ENCODE data around the gene PDCD6IP. TPM values are rescaled to one million over a fixed set of nuclear protein-coding genes. Genes with fewer than 3 reads are reported as not detected.
"Not testable (repeated sequence)": the region's sequence is repeated elsewhere in the genome, so short reads cannot be mapped to it uniquely, and the experiment has no call there.

Gene PDCD6IP
- total RNA-seq, 1 donor from 2014 or later: 217 TPM

DNA sequence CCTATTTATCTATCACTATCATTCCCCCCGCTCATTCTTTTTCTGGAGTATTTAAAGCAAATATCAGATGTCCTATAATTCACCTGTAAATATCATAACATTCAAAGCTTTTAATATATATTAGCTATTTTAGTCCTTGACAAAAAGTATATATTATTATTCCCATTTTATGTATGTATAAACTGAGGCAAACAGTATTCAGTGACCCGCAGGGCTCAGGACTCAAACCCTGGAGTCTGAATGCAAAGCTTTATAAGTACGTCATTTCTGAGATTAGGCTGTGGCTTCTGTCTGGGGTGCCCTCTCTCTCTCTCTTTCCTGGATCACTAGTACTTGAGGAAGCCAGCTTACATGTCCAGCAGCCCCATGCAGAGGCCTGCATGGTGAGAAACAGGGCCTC, 20.4 kb upstream of the PDCD6IP start:
- H3K27ac Mint-ChIP-seq (ENCODE audit: unreplicated experiment): no peak overlapping the region

DNA sequence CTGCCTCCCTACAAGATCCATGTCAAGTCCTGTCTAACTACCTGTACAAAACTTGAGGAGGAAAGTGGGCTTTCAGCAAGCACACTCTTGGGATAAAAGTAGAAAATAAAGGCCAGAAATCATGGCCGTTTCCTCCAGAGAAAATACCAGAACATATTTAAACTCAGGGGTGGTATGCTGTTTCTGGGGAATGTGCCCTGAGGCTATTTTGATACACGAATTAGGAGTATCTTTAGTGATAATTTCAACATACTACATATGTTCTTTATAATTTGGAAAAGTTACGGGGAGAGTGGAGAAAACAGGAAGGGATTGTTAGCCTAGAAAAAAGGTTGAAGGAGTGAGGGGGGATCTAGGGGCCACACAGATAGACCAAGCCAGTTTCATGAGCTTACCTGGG, 18.7 kb upstream of the PDCD6IP start:
- no peaks in the 10 kb centered on the region for H3K36me3 Mint-ChIP-seq (ENCODE audit: unreplicated experiment)
- DNase-seq (ENCODE audit: extremely low spot score, unreplicated experiment): no peak
- H3K4me3 Mint-ChIP-seq (ENCODE audit: unreplicated experiment): no peak overlapping the region
- TF ChIP-seq, protein P1, sequence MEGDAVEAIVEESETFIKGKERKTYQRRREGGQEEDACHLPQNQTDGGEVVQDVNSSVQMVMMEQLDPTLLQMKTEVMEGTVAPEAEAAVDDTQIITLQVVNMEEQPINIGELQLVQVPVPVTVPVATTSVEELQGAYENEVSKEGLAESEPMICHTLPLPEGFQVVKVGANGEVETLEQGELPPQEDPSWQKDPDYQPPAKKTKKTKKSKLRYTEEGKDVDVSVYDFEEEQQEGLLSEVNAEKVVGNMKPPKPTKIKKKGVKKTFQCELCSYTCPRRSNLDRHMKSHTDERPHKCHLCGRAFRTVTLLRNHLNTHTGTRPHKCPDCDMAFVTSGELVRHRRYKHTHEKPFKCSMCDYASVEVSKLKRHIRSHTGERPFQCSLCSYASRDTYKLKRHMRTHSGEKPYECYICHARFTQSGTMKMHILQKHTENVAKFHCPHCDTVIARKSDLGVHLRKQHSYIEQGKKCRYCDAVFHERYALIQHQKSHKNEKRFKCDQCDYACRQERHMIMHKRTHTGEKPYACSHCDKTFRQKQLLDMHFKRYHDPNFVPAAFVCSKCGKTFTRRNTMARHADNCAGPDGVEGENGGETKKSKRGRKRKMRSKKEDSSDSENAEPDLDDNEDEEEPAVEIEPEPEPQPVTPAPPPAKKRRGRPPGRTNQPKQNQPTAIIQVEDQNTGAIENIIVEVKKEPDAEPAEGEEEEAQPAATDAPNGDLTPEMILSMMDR (IDR thresholded peaks at IDR 0.05): no peak
- no peak overlapping the region for H3K27ac Mint-ChIP-seq (ENCODE audit: unreplicated experiment)
- H3K4me1 Mint-ChIP-seq (ENCODE audit: unreplicated experiment): peaks cover 8% of the 10 kb centered on the region
- H3K27me3 Mint-ChIP-seq (ENCODE audit: unreplicated experiment): no peaks in the 10 kb centered on the region
- no peaks in the 10 kb centered on the region for H3K9me3 Mint-ChIP-seq (ENCODE audit: unreplicated experiment)

More for the DNA sequence above, 20.4 kb upstream of the PDCD6IP start:
- DNase-seq (ENCODE audit: extremely low spot score, unreplicated experiment): no peak
- H3K9me3 Mint-ChIP-seq (ENCODE audit: unreplicated experiment): no peaks in the 10 kb centered on the region
- H3K27me3 Mint-ChIP-seq (ENCODE audit: unreplicated experiment): no peaks in the 10 kb centered on the region
- TF ChIP-seq, protein P1 (IDR thresholded peaks at IDR 0.05): no peak
- no peak overlapping the region for H3K4me3 Mint-ChIP-seq (ENCODE audit: unreplicated experiment)
- H3K4me1 Mint-ChIP-seq (ENCODE audit: unreplicated experiment): peaks cover 8% of the 10 kb centered on the region
- H3K36me3 Mint-ChIP-seq (ENCODE audit: unreplicated experiment): no peaks in the 10 kb centered on the region

DNA sequence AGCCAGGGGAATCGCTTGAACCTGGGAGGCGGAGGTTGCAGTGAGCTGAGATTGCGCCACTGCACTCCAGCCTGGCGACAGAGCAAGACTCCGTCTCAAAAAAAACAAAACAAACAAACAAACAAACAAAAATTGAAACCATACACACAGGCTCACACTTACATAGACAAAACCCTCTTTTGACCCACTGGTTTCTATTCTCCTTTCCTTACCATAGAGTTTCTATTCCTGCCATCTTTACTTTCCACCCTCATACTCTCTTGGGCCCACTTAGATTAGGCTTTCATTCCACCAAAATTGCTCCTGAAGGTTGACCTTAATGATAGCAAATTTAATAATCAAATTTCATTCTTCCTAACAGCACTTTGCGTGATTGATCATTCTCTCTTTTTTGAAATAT, 17.0 kb upstream of the PDCD6IP start:
- DNase-seq (ENCODE audit: extremely low spot score, unreplicated experiment); H3K27ac Mint-ChIP-seq (ENCODE audit: unreplicated experiment); H3K27me3 Mint-ChIP-seq (ENCODE audit: unreplicated experiment); H3K9me3 Mint-ChIP-seq (ENCODE audit: unreplicated experiment); H3K36me3 Mint-ChIP-seq (ENCODE audit: unreplicated experiment); H3K4me3 Mint-ChIP-seq (ENCODE audit: unreplicated experiment); H3K4me1 Mint-ChIP-seq (ENCODE audit: unreplicated experiment): not testable (repeated sequence)

- no peak for DNase-seq (ENCODE audit: extremely low spot score, unreplicated experiment)
- Mint-ChIP-seq H3K36me3 (ENCODE audit: unreplicated experiment) (no peaks in the 10 kb centered on the region), H3K4me3 (ENCODE audit: unreplicated experiment) (peak overlapping the region; percentile 65), H3K27me3 (ENCODE audit: unreplicated experiment) (peaks cover 8% of the 10 kb centered on the region), H3K9me3 (ENCODE audit: unreplicated experiment) (no peaks in the 10 kb centered on the region), H3K4me1 (ENCODE audit: unreplicated experiment) (peaks cover 11% of the 10 kb centered on the region), H3K27ac (ENCODE audit: unreplicated experiment) (no peak overlapping the region)
- TF ChIP-seq, protein P1 (IDR thresholded peaks at IDR 0.05): no peak
Observed at GRCh38 chr3:33786565-33787327, 11.7 kb upstream of the PDCD6IP start.

DNA sequence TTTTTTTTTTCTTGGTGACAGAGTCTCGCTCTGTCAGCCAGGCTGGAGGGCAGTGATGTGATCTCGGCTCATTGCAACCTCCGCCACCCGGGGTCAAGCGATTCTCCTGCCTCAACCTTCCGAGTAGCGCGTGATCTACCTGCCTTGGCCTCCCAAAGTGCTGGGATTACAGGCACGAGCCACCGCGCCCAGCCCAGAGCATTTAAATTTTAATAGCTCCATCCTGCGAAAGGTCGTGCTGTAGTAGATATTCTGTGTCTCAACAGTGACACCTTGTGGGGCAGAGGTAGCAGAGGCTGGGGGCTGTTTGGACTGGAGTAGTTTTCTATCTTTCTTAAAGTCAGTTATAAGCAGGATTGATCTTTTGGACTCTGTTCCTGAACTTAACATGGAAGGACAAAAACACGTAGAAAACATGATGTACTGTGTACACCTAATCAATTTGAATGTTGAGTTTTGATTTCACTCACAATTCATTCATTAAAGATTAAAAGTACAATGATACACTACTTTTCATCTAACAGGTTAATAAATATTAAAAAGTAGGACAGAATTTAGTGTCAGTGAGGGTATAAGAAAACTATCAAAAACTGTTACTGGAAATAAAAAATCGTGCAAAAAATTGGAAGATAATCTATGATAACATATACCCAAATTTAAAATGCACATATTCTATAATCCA, 11.0 kb upstream of the PDCD6IP start:
- Mint-ChIP-seq H3K4me1 (ENCODE audit: unreplicated experiment) (peaks cover 11% of the 10 kb centered on the region), H3K36me3 (ENCODE audit: unreplicated experiment) (no peaks in the 10 kb centered on the region), H3K27me3 (ENCODE audit: unreplicated experiment) (peaks cover 8% of the 10 kb centered on the region), H3K9me3 (ENCODE audit: unreplicated experiment) (no peaks in the 10 kb centered on the region), H3K4me3 (ENCODE audit: unreplicated experiment) (peak overlapping the region; percentile 65), H3K27ac (ENCODE audit: unreplicated experiment) (no peak overlapping the region)
- no peak for DNase-seq (ENCODE audit: extremely low spot score, unreplicated experiment)
- TF ChIP-seq, protein P1 (IDR thresholded peaks at IDR 0.05): peak; percentile 88
